OCI-LY3 (cell line): Measurements from ENCODE around the gene FRMD4A.
"Not testable (repeated sequence)": the region's sequence is repeated elsewhere in the genome, so short reads cannot be mapped to it uniquely, and the experiment has no call there.

Experiments used
- H2AFZ ChIP-seq: fragments of 200-600, 300-600 bp; shearing (Covaris generic); 2 replicates; pipeline ENCODE4 v1.6.0; 2014; ENCODE audit warnings: antibody characterized with exemption, low read depth, low read length
- H3K27ac ChIP-seq: fragments of 200-600, 300-600 bp; sonication (generic); 2 replicates; pipeline ENCODE4 v1.5.1; 2014; ENCODE audit warnings: mild to moderate bottlenecking, low read length, moderate library complexity, mixed read lengths
- H3K27me3 ChIP-seq: fragments of 200-600, 300-600 bp; sonication (generic); 2 replicates; pipeline ENCODE4 v1.6.1; 2014; ENCODE audit warnings: low read depth, low read length, mixed read lengths
- H3K36me3 ChIP-seq: fragments of 200-600, 300-600 bp; sonication (generic); replicated peaks from 2 replicates; pipeline ENCODE3; 2014; ENCODE audit warnings: low read depth, low read length, mixed read lengths
- H3K4me1 ChIP-seq: fragments of 300-600, 200-600 bp; sonication (generic); 2 replicates; pipeline ENCODE4 v1.6.1; 2014; ENCODE audit warnings: low read length, mixed read lengths
- H3K4me2 ChIP-seq: fragments of 200-600, 300-600 bp; sonication (generic); 2 replicates; pipeline ENCODE4 v1.6.1; 2014; ENCODE audit warnings: low read length, mixed read lengths
- H3K4me3 ChIP-seq: fragments of 300-600, 200-600 bp; sonication (generic); 2 replicates; pipeline ENCODE4 v1.5.1; 2014; ENCODE audit warnings: antibody characterized with exemption, mild to moderate bottlenecking, low read length, moderate library complexity
- H3K79me2 ChIP-seq: fragments of 300-600, 200-600 bp; shearing (Covaris generic); 2 replicates; pipeline ENCODE4 v1.6.1; 2014; ENCODE audit warnings: mild to moderate bottlenecking, low read length, mixed read lengths
- H3K9ac ChIP-seq: fragments of 300-600, 200-600 bp; shearing (Covaris generic); 2 replicates; pipeline ENCODE4 v1.6.0; 2014; ENCODE audit warnings: mild to moderate bottlenecking, low read length, moderate library complexity
- H3K9me3 ChIP-seq: fragments of 200-600, 300-600 bp; shearing (Covaris generic); 2 replicates; pipeline ENCODE4 v1.6.1; 2014; ENCODE audit warnings: low read length, mixed read lengths; ENCODE audit not compliant: insufficient read depth
- H4K20me1 ChIP-seq: fragments of 200-600, 300-600 bp; sonication (generic); 2 replicates; pipeline ENCODE4 v1.6.1; 2016; ENCODE audit warnings: low read length, mixed read lengths; ENCODE audit not compliant: insufficient read depth
- EZH2phosphoT487 ChIP-seq: fragments of 200-600 bp; shearing (Covaris generic); IDR thresholded peaks from 2 replicates; pipeline ENCODE4 v1.6.1; 2018; ENCODE audit warnings: antibody characterized with exemption, mixed run types, low read depth
- TF ChIP-seq, protein P1 (sequence below): fragments of 200-600, 300-600 bp; sonication (generic); IDR thresholded peaks from 2 replicates; pipeline ENCODE4 v1.5.1; 2014; ENCODE audit warnings: antibody characterized with exemption, low read length, low read depth

Gene FRMD4A

DNA sequence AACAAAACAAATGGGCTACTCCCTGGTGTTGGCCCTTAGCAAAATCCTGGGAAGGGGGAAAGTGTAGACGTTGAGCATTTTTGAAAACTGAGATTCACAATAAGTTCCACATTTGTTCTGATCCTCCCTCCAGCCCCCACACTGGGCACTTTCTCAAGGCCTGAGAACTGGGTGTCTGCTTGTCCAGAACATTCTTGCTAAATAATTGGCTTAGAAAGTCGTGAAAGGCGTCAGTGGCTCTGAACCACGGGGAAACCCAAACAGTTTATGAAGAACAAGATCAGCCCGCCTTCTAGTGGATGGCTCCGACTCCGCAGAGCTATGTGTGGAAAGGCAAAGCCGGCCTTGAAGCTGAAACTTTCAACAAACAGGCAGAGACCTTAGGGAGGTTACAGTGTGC lies 373.9 kb downstream of the FRMD4A start:
- Histone ChIP-seq H3K4me3 (no peak overlapping the region), H3K79me2 (no peaks in the 10 kb centered on the region), H3K9me3 (no peaks in the 10 kb centered on the region), H4K20me1 (no peaks in the 10 kb centered on the region), H2AFZ (no peak overlapping the region), H3K4me2 (no peak overlapping the region), H3K27ac (no peak overlapping the region), H3K27me3 (peaks cover 15% of the 10 kb centered on the region; the same call in 1 of the 2 replicates), H3K9ac (no peak overlapping the region), H3K4me1 (no peaks in the 10 kb centered on the region), H3K36me3 (no peaks in the 10 kb centered on the region)
- TF ChIP-seq, protein P1, sequence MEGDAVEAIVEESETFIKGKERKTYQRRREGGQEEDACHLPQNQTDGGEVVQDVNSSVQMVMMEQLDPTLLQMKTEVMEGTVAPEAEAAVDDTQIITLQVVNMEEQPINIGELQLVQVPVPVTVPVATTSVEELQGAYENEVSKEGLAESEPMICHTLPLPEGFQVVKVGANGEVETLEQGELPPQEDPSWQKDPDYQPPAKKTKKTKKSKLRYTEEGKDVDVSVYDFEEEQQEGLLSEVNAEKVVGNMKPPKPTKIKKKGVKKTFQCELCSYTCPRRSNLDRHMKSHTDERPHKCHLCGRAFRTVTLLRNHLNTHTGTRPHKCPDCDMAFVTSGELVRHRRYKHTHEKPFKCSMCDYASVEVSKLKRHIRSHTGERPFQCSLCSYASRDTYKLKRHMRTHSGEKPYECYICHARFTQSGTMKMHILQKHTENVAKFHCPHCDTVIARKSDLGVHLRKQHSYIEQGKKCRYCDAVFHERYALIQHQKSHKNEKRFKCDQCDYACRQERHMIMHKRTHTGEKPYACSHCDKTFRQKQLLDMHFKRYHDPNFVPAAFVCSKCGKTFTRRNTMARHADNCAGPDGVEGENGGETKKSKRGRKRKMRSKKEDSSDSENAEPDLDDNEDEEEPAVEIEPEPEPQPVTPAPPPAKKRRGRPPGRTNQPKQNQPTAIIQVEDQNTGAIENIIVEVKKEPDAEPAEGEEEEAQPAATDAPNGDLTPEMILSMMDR: no peak
- no peak for TF ChIP-seq EZH2phosphoT487

DNA sequence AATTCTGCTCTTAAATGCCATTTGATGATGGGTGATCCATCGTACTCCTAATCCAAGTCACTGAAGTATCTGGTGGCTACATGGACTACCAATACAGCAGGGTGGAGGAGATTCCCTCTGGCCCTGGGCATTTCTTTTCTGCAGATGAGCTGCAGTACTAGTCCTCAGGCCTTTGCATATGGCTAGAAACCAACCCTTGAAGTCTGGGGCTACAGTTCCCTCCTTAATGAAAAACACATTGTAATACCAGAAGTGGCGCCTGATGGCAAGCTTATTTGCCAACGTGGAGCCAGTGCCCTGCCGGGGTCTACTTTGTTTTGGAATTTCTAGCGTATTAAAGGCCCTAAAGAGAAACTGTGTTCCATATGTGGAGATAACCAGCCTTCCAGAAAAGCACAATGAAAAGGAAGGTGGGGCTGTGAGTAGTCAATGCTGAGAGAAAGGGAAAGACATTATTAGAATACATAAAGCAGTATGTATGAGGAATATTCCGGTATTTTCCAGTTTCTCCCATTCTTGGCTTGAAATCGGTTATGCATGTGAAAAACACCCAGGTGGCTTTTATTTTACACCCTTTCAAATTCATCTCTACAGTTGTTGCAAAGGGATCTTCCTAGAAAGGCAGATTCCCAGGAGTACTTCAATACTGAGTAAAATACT lies 375.2 kb downstream of the FRMD4A start:
- no peaks in the 10 kb centered on the region for H3K4me1 ChIP-seq
- H3K4me2 ChIP-seq: no peak overlapping the region
- TF ChIP-seq, protein P1: no peak
- TF ChIP-seq EZH2phosphoT487: no peak
- H3K27me3 ChIP-seq: 0 out of 2 replicates have a peak, but pooled peaks cover 6% of the 10 kb centered on the region
- H3K9me3 ChIP-seq: no peaks in the 10 kb centered on the region
- no peaks in the 10 kb centered on the region for H3K79me2 ChIP-seq
- H4K20me1 ChIP-seq: no peaks in the 10 kb centered on the region
- H3K9ac ChIP-seq: no peak overlapping the region
- no peak overlapping the region for H2AFZ ChIP-seq
- H3K36me3 ChIP-seq: no peaks in the 10 kb centered on the region
- no peak overlapping the region for H3K27ac ChIP-seq
- no peak overlapping the region for H3K4me3 ChIP-seq

DNA sequence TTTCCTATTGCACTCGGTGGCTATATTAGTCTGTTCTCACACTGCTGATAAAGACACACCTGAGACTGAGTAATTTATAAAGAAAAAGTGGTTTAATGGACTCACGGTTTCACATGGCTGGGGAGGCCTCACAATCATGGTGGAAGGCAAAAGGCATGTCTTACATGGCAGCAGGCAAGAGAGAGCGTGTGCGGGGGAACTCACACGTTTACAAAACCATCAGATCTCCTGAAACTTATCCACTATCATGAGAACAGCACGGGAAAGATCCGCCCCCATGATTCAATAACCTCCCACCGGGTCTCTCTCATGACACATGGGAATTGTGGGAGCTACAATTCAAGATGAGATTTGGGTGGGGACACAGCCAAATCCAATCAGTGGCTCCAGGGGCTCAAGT lies 376.5 kb downstream of the FRMD4A start:
- not testable (repeated sequence) for H3K9me3 ChIP-seq, H4K20me1 ChIP-seq, H3K9ac ChIP-seq, H3K4me1 ChIP-seq, H3K27ac ChIP-seq, H3K27me3 ChIP-seq, H3K4me3 ChIP-seq, H3K79me2 ChIP-seq, H3K4me2 ChIP-seq, H2AFZ ChIP-seq, H3K36me3 ChIP-seq

DNA sequence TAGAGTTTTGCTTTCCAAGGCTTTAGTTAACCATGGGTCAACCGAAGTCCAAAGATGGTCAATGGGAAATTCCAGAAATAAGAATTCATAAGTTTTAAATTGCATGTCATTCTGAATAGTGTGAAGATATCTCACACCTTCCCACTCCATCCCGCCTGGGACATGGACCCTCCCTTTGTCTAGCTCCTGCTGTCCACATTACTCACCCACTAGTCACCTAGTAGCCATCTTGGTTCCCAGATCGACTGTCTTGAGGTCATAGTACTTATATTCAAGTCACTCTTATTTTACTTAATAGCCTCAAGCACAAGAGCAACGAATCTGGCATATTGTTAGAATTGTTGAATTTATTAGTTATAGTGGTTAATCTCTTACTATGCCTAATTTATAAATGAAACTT lies 377.4 kb downstream of the FRMD4A start:
- H3K4me1 ChIP-seq: no peaks in the 10 kb centered on the region
- H3K4me2 ChIP-seq: no peak overlapping the region
- H2AFZ ChIP-seq: no peak overlapping the region
- no peaks in the 10 kb centered on the region for H3K79me2 ChIP-seq
- no peaks in the 10 kb centered on the region for H4K20me1 ChIP-seq
- no peak overlapping the region for H3K9ac ChIP-seq
- H3K27ac ChIP-seq: no peak overlapping the region
- H3K4me3 ChIP-seq: no peak overlapping the region
- H3K36me3 ChIP-seq: no peaks in the 10 kb centered on the region
- no peak for TF ChIP-seq EZH2phosphoT487
- TF ChIP-seq, protein P1: no peak
- H3K27me3 ChIP-seq: peaks cover 4% of the 10 kb centered on the region; the same call in 1 of the 2 replicates
- no peaks in the 10 kb centered on the region for H3K9me3 ChIP-seq
